Body of pancreas (tissue), 4 donors: ENCODE data around the gene LIN7C. TPM values are rescaled to one million over a fixed set of nuclear protein-coding genes. Genes with fewer than 3 reads are reported as not detected.
A peak's percentile ranks its signal among the peaks of the same experiment; 100 is the strongest.

Experiments used
- ATAC-seq: fragments of 150-250 bp; one replicate; pipeline ENCODE4 v1.9.1; 2016
- DNase-seq, 4 donors: peaks; one replicate each; pipeline ENCODE4 v3.0.0-alpha.2; 2019
- H3K27ac ChIP-seq, 4 donors: fragments of 200-600 bp; sonication (generic); 1 replicate in 3 of 4; 2 replicates in 1 of 4; pipeline versions ENCODE4 v1.5.1 to v1.6.1; 2016 to 2019; ENCODE audit warnings: mild to moderate bottlenecking in 1 of 4, mixed read lengths in 1 of 4, moderate library complexity in 1 of 4
- H3K27me3 ChIP-seq, 2 donors: fragments of 200-600 bp; sonication (generic); one replicate each; pipeline ENCODE4 v1.6.0; 2016; ENCODE audit warnings: mild to moderate bottlenecking in 1 of 2
- H3K36me3 ChIP-seq, 2 donors: fragments of 200-600 bp; sonication (generic); replicated peaks in 1 of 2; 2 replicates each; pipeline ENCODE4 v1.5.1; 2016; ENCODE audit warnings: low read depth in 2 of 2; ENCODE audit not compliant: insufficient read depth in 1 of 2
- H3K4me1 ChIP-seq: fragments of 200-600 bp; sonication (generic); one replicate; pipeline ENCODE4 v1.6.0; 2016
- H3K4me3 ChIP-seq, 2 donors: fragments of 200-600 bp; sonication (generic); 1 replicate in 1 of 2; 2 replicates in 1 of 2; pipeline ENCODE4 v1.5.1; 2016 to 2019
- H3K9me3 ChIP-seq, 3 donors: fragments of 200-600 bp; sonication (generic); 1 replicate in 2 of 3; 2 replicates in 1 of 3; pipeline ENCODE4 v1.5.1; 2016
- CTCF ChIP-seq, 7 experiments: fragments of 450-650 bp in 4 of 7; fragments of 200-600 bp in 3 of 7; sonication (generic) in 3 of 7; IDR thresholded peaks; one replicate each; pipeline ENCODE4 v1.5.1; 2016 to 2019; ENCODE audit warnings: antibody characterized with exemption in 7 of 7
- POLR2A ChIP-seq, 3 donors: fragments of 450-650 bp; IDR thresholded peaks; one replicate each; pipeline ENCODE4 v1.6.1; 2016; ENCODE audit warnings: antibody characterized with exemption in 3 of 3, mild to moderate bottlenecking in 2 of 3
- WGBS, 2 donors: methylation state at CpG; one replicate each; pipeline ENCODE4 v1.1.5; 2017; 5-methylcytosine and 5-hydroxymethylcytosine counted together
- intact Hi-C: fragments of 100-400 bp; cut with DNase I; formaldehyde crosslinking; loops from one replicate; pipeline ENCODE4 v1.15.1; 2023
- total RNA-seq, 2 donors: library from RNA; depleted of rRNA; stranded (reverse); fragments of >200 nt; gene quantifications; one replicate each; pipeline ENCODE4 v1.1.0, GENCODE V29; 2016

LIN7C gene
- 10 to 100 TPM; 17.5 to 27.8 TPM for total RNA-seq

GRCh38 chr11:27506200-27507182 lies at the start of gene LIN7C:
TSS of gene LIN7C (minus strand) at chr11:27506769. CDS start at chr11:27506752, 17 bp downstream.
- H3K27me3 ChIP-seq: no peaks in the 10 kb centered on the region
- peaks cover 42% of the 10 kb centered on the region for H3K4me1 ChIP-seq
- H3K4me3 ChIP-seq: peak within 1 kb of the TSS; percentile 81 to 96
- TF ChIP-seq POLR2A (IDR thresholded peaks at IDR 0.05) (peak; percentile 81 to 96 (median 94)), CTCF (IDR thresholded peaks at IDR 0.05) (peak in 1 of 7 experiments; percentile 19)
- no peaks in the 10 kb centered on the region for H3K36me3 ChIP-seq
- H3K27ac ChIP-seq: peak within 1 kb of the TSS; percentile 56 to 93 (median 91)
- H3K9me3 ChIP-seq: no peaks in the 10 kb centered on the region
- 0 to 1% methylated on average over 42 to 60 of the region's 60 CpGs for WGBS, 2 donors
- ATAC-seq (peak; percentile 99), DNase-seq (peak; percentile 97 to 98 (median 98))
- intact Hi-C loops: no loop called here

GRCh38 chr11:27555264-27555663 lies 48.7 kb upstream of the LIN7C start:
- Histone ChIP-seq H3K9me3 (no peaks in the 10 kb centered on the region), H3K27ac (no peak overlapping the region), H3K4me3 (no peak overlapping the region), H3K4me1 (no peaks in the 10 kb centered on the region), H3K36me3 (no peaks in the 10 kb centered on the region), H3K27me3 (no peaks in the 10 kb centered on the region)
- TF ChIP-seq CTCF (IDR thresholded peaks at IDR 0.05): no peak
- ATAC-seq (no peak), DNase-seq (no peak)
- 95 to 100% methylated on average over 1 of the region's 1 CpG for WGBS, 2 donors
- intact Hi-C loops: no loop called here

GRCh38 chr11:27553186-27553585 lies 46.6 kb upstream of the LIN7C start:
- intact Hi-C loops: no loop called here
- Histone ChIP-seq H3K36me3 (no peaks in the 10 kb centered on the region), H3K9me3 (no peaks in the 10 kb centered on the region), H3K4me1 (no peaks in the 10 kb centered on the region), H3K4me3 (no peak overlapping the region), H3K27ac (no peak overlapping the region), H3K27me3 (no peaks in the 10 kb centered on the region)
- 91 to 93% methylated on average over 3 of the region's 3 CpGs for WGBS, 2 donors
- TF ChIP-seq POLR2A (IDR thresholded peaks at IDR 0.05) (no peak), CTCF (IDR thresholded peaks at IDR 0.05) (no peak)
- ATAC-seq (no peak), DNase-seq (no peak)

- no peaks in the 10 kb centered on the region for H3K4me1 ChIP-seq
- no peaks in the 10 kb centered on the region for H3K27me3 ChIP-seq
- DNase-seq (no peak), ATAC-seq (no peak)
- no peak overlapping the region for H3K4me3 ChIP-seq
- no peak for TF ChIP-seq CTCF (IDR thresholded peaks at IDR 0.05)
- WGBS, 2 donors: 94 to 100% methylated on average over 2 of the region's 2 CpGs
- no peak overlapping the region for H3K27ac ChIP-seq
- H3K36me3 ChIP-seq: no peaks in the 10 kb centered on the region
- H3K9me3 ChIP-seq: no peaks in the 10 kb centered on the region
- intact Hi-C loops: no loop called here
Observed at GRCh38 chr11:27552341-27552740, 45.8 kb upstream of the LIN7C start.
